Activated CD8-positive, alpha-beta memory T cell treated with anti-CD3 and anti-CD28 coated beads, Interleukin-2, amount 50 U/mL, for 24 hours (primary cell): ENCODE measurements around the gene PTPRR.

ENCODE experiments used
- DNase-seq: peaks from one replicate; pipeline ENCODE4 v3.0.0-alpha.2; 2020; ENCODE audit errors: extremely low read depth

PTPRR gene

DNA sequence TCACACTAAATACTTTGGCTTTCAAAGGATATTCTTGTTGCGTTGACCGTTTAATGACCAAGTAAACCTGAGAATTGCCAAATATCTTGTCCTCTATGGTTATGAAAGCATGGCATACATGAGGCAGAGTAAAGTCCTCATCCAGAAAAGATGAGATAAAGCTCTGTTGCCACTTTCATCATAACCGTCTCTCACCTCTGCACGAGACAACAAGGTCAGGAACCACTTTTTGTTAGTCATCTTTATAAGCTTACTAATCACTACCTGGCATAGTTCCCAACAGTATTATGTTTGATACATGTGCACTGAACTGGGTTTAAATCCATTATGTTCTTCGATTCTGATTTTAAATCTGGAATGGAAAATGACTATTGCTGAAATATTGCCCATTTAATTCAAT, 314.6 kb downstream of the PTPRR start:
- no peak for DNase-seq

DNA sequence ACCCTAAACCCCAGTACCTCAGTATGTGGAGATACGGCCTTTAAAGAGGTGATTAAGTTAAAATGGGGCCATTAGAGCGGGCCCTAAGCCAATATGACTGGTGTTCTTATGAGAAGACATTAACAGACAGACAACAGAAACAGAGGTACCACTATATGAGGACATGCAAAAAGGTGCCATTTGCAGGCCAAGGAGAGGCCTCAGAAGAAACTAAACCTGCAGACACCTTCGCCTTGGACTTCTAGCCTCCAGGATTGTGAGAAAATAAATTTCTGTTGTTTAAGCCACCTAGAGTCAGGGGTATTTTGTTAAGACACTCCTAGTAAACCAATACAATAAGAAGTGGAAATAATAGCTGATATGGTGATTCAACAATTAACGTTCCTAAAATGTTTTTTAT, 315.9 kb downstream of the PTPRR start:
- DNase-seq, result no peak

DNA sequence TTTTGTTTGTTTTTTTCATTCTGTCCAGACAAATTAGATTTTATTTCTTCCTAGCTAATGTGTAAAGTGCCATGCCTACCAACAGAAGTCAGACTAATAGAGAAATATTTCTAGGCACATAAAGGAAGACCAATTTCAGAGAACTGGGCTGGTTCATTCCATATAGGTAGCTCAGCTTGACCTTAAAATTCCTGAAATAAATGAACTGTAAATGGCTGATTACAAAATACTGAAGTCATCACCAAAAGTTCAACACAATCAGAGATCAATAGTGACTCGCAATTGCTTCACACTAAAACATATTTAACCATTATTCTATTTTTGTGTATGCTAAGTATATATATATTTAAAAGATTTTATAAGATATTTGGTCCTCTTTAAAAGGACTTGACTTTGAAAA, 317.5 kb downstream of the PTPRR start:
- no peak for DNase-seq

DNA sequence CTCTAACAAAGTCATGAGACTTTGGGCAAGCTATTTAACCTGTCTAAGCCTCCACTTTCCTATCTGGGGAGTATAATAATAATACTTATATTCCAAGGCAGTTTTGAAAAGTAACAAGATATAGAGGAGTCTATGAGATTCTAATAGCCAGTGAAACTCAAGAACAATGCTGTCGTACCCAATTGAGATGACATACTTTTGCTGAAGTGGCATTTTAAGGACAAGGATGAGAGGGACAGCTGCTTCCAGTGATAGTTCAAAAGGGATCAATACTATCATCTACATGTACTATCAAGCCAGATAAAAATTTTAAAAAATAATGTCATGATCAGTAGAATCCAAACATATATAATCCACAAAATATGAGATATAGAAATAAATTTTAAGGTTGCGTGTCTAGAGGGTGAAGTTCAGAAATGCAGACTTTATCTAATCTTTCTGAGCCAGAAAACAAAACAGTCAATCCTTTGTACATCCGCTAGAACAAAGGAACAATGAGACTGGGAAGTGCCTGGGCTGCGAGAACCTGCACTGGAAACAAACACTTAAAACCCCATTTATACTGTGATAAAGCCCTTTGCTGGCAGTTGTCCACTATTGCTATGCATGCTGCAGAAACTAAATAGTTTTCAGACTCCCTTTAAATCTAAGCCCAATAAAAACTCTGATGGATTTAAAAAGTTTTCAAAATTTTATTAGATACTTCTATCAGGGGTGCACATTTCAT, 321.9 kb downstream of the PTPRR start:
- DNase-seq, result no peak

DNA sequence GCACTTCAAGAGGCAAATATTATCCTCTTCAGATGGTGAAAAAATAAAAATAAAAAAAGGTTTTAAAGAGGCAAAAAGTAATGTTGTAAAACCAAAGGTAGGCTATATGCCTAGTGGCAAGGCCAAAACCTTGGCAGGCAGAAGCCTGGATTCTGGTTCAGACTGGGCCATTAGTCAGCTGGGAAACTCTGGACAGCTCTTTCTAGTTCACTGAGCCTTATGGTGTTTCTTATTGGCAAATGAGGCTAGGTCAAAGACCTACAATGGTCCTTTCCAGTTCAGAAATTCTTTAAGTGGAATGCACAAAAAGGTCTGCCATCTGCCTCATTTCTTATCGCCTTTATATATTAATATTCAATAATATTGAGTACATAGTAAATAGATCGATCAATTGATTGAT, 327.9 kb downstream of the PTPRR start:
- no peak for DNase-seq

DNA sequence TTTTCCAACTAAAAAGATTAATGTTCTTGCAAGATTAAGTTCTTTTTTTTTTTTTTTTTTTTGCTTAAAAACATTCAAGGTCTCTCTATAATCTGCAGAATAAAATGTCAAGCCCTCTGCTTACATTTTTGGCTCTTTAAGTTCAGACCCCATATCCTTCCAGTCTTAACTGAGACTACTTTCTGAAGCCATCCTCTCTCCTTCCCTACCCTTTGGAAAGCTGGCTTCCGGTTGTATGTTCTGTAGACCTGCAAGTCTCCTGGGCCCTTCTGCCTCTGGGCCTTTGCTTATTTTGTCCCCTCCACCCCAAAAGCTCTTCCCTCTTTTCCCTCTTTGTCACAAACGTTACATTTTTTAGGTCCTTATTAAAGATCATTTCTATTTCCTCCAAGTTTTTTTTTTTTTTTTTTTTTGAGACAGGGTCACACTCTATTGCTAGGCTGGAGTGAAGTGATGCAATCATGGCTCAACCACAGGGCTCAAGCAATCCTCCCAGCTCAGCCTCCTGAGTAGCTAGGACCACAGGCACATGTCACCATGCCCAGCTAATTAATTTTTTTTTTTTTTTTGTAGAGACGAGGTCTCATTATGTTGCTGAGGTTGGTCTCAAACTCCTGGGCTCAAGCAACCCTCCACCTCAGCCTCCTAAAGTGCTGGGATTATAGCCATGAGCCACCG, 329.9 kb downstream of the PTPRR start:
- DNase-seq, result no peak

DNA sequence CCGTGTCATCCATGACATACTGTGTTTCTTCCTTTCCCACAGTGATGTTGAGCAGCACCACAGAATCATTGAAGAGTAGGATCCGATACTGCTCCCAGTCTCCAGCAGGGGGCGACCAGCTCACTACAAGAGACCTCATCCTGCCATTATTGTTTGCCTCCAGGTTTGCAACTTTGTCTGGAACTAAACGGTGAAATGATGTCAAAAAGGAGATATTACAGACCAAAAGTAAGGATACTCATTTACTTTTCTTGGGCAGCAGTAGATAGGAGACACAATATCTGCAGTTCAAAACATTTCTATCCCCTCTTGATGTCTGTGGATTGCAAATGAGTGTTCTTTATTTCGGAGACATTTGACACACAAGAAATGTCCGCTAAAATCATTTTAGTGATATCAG, 330.5 kb downstream of the PTPRR start:
- DNase-seq, result peak; percentile 21
